Epithelial cell of umbilical artery (primary cell): ENCODE results near the gene EP400. TPM values are rescaled to one million over a fixed set of nuclear protein-coding genes. Genes with fewer than 3 reads are reported as not detected.

Source experiments
- total RNA-seq: library from RNA; depleted of rRNA; stranded (reverse); fragments of >200 nt; gene quantifications from 2 replicates; pipeline ENCODE4 v1.2.3, GENCODE V29; 2014

Gene EP400, protein sequence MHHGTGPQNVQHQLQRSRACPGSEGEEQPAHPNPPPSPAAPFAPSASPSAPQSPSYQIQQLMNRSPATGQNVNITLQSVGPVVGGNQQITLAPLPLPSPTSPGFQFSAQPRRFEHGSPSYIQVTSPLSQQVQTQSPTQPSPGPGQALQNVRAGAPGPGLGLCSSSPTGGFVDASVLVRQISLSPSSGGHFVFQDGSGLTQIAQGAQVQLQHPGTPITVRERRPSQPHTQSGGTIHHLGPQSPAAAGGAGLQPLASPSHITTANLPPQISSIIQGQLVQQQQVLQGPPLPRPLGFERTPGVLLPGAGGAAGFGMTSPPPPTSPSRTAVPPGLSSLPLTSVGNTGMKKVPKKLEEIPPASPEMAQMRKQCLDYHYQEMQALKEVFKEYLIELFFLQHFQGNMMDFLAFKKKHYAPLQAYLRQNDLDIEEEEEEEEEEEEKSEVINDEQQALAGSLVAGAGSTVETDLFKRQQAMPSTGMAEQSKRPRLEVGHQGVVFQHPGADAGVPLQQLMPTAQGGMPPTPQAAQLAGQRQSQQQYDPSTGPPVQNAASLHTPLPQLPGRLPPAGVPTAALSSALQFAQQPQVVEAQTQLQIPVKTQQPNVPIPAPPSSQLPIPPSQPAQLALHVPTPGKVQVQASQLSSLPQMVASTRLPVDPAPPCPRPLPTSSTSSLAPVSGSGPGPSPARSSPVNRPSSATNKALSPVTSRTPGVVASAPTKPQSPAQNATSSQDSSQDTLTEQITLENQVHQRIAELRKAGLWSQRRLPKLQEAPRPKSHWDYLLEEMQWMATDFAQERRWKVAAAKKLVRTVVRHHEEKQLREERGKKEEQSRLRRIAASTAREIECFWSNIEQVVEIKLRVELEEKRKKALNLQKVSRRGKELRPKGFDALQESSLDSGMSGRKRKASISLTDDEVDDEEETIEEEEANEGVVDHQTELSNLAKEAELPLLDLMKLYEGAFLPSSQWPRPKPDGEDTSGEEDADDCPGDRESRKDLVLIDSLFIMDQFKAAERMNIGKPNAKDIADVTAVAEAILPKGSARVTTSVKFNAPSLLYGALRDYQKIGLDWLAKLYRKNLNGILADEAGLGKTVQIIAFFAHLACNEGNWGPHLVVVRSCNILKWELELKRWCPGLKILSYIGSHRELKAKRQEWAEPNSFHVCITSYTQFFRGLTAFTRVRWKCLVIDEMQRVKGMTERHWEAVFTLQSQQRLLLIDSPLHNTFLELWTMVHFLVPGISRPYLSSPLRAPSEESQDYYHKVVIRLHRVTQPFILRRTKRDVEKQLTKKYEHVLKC (N-terminal part only)
- total RNA-seq = 6.5 and 8.4 TPM in 2 replicates

GRCh38 chr12:131949431-131950181, at the start of gene EP400:
Gene EP400 (plus strand): TSS chr12:131949942. CDS start chr12:131960620, 10,678 bp downstream.

GRCh38 chr12:131928711-131929580, 20.8 kb upstream of the EP400 start, which contains the start of gene PUS1:
Gene PUS1 (plus strand): TSS chr12:131929276. CDS start chr12:131929723, 447 bp downstream.

Other genes with a start within 250 kb of the EP400 start
- gene SFSWAP, start 238.9 kb upstream of the EP400 start, total RNA-seq = 13.6 and 22.5 TPM in 2 replicates
- gene MMP17, start 121.5 kb upstream of the EP400 start, total RNA-seq = 3.9 and 7.4 TPM in 2 replicates
- gene ULK1, start 55.3 kb upstream of the EP400 start, total RNA-seq = 6.2 and 6.5 TPM in 2 replicates
- gene PUS1, start 20.7 kb upstream of the EP400 start, total RNA-seq = 14.9 and 16.3 TPM in 2 replicates
- gene DDX51, start 194.4 kb downstream of the EP400 start, total RNA-seq = 7.8 and 10.6 TPM in 2 replicates
- gene NOC4L, start 194.5 kb downstream of the EP400 start, total RNA-seq = 16.1 and 24.0 TPM in 2 replicates